IPS-11a (cell line): ENCODE measurements around the gene ZNF266.
A peak's percentile ranks its signal among the peaks of the same experiment; 100 is the strongest.

Experiments
- H3K4me3 ChIP-seq: one replicate; pipeline ENCODE4 v1.5.1; 2013; ENCODE audit warnings: low read depth, low read length, control low read depth

Gene ZNF266

DNA sequence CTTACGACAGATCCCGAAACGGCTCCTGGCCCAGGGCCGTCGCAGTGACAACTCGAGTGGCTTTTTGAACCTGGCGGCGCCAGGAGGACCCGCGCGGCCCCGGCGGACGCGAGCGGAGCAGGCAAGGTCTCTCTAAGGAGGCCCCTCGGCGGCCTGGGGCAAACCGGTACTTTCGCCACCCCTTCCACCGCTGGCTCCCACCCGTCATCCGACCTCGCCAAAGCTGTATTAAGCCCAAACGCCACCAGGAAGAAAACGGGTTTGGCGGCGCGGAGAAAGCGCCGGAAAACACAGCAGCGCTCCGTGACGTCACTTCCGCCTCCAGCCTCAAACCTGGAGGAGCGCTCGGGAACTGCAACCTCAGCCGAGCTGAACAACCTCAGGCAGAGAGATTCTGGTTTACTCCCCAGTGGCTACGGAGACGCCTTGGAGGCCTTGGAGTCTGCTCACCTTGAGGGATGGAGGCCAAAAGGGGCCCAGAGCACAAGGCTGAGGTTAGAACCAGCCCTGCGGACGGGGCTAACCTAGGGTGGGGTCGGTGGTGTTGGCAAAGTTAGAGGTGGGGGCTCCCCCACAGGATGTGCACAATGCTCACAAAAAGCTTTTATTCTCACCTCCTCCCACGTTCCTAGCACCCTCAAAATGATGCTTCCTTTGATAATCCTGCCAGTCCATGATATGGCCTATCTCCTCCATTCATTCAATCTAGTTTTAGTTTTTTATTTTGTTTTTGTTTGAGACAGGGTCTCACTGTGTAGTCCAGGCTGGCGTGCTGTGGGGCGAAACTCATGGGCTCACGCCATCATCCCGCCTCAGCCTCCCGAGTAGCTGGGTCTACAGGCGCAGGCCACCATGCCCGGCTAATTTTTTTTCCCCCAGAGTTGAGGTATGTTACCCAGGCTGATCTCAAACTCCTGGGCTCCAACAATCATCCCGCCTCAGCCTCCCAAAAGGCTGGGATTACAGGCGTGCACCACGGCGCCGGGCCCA, at the start of gene ZNF266:
ZNF266 (minus strand) TSS at position 295 of the 990 bp plus-strand sequence. CDS start 15,484 bp downstream, outside the sequence.
- peak within 1 kb of the TSS; percentile 89 for H3K4me3 ChIP-seq

- H3K4me3 ChIP-seq = no peak overlapping the region
Observed at GRCh38 chr19:9485140-9485539, 49.8 kb upstream of the ZNF266 start.

GRCh38 chr19:9474975-9475374, 39.6 kb upstream of the ZNF266 start:
- no peak overlapping the region for H3K4me3 ChIP-seq

- no peak overlapping the region for H3K4me3 ChIP-seq
Observed at GRCh38 chr19:9467161-9467560, 31.8 kb upstream of the ZNF266 start.

DNA sequence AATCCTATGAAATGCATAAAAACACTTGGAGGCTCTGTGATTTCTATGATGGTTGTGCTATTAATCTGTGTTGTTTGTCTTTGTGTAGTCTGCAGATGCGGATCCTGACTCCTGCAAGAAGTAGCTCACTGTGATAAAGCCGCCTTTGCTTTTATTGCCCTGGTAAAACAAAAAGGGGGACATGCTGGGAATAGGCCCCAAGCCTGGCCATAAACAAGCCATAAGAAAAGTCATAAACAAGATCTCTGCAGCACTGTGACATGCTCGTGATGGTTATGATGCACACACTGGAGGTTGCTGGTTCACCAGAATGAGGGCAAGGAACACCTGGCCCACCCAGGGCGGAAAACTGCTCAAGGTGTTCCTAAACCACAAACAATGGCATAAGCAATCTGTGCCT, 26.6 kb upstream of the ZNF266 start:
- no peak overlapping the region for H3K4me3 ChIP-seq

- no peak overlapping the region for H3K4me3 ChIP-seq
Observed at GRCh38 chr19:9456018-9456689, 20.8 kb upstream of the ZNF266 start.

- H3K4me3 ChIP-seq = no peak overlapping the region
Observed at GRCh38 chr19:9453953-9454352, 18.6 kb upstream of the ZNF266 start.

DNA sequence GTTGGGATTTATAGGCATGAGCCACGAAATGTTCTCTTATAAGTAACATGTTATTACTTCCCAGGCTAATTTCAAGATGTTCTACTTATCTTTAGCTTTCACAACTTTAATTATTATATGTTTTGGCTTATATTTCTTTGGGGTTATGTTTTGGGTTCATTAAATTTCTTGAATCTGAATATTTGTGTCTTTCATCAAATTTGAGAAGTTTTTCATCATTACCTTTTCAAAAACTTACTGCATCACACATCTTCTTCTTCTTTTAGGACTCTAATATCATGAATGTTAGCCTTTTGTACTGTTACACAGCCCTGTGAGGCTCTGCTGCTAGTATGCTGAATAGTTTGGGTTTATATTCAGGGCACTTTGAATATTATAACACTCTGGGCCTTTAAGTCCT, 9.7 kb upstream of the ZNF266 start:
- no peak overlapping the region for H3K4me3 ChIP-seq

DNA sequence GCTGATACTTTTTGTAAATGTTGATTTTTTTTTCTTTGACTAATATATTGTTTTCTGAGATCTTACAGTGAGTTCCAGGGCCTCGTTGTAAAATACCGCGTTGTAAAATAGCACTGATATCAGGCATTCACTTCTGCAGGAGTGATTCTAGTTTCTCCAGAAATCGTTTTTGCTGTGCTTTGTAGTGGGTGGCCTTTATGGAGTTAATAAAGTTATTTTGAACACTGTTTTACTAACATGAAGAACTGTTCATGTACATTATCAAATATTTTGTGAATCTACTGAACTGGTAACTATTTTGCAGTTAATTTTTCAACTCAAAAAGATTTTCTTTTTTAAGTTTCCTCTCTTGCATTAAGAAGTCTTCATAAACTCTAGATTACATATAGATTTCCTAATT, 985 bp upstream of the ZNF266 start:
- no peak overlapping the region for H3K4me3 ChIP-seq

GRCh38 chr19:9431475-9431874, 3.9 kb downstream of the ZNF266 start:
- no peak overlapping the region for H3K4me3 ChIP-seq

GRCh38 chr19:9430444-9430843, 4.9 kb downstream of the ZNF266 start:
- H3K4me3 ChIP-seq = no peak overlapping the region

- H3K4me3 ChIP-seq = no peak overlapping the region
Observed at GRCh38 chr19:9427941-9428340, 7.4 kb downstream of the ZNF266 start.

- H3K4me3 ChIP-seq = no peak overlapping the region
Observed at GRCh38 chr19:9413240-9413954, 22.0 kb downstream of the ZNF266 start.

GRCh38 chr19:9407827-9408226, 27.5 kb downstream of the ZNF266 start:
- H3K4me3 ChIP-seq = no peak overlapping the region

GRCh38 chr19:9406798-9407352, 28.5 kb downstream of the ZNF266 start:
- H3K4me3 ChIP-seq = peak overlapping the region; percentile 43

DNA sequence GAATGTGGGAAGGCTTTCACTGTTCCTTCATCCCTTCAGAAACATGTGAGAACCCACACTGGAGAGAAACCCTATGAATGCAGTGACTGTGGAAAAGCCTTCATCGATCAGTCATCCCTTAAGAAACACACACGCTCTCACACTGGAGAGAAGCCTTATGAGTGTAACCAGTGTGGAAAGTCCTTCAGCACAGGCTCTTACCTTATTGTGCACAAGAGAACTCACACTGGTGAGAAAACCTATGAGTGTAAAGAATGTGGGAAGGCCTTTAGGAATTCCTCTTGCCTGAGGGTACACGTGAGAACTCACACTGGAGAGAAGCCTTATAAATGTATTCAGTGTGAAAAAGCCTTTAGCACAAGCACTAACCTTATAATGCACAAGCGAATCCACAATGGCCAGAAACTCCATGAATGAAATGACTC, 54.0 kb downstream of the ZNF266 start:
- no peak overlapping the region for H3K4me3 ChIP-seq

GRCh38 chr19:9370738-9371619, 64.4 kb downstream of the ZNF266 start:
- H3K4me3 ChIP-seq = no peak overlapping the region

DNA sequence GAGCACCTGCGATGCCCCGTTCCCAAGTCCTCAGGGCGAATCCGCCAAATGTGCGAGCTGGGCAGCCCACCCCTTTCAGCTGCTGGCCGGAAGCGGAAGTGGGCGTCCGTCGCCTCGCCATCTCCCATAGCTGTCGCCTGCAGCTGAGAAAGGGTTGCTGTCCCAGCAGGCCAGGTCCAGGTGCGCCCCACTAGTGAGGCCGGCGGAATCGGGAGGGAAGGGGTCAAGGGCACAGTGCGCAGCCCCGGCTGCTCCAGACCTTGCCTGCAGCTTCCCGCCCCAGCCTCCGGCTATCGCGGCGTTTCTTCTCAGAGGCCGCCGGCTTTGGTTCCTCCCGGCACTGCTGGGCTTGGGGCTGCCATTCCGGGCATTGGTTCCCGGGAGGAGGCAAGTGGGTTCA, 72.5 kb downstream of the ZNF266 start, which contains the start of gene ZNF177:
ZNF177 (plus strand) TSS at position 109 of the 400 bp plus-strand sequence. CDS start 15,299 bp downstream, outside the sequence.
- peak within 1 kb of the TSS; percentile 13 for H3K4me3 ChIP-seq
